ENCODE measurements around the gene MPP4.

GRCh38 chr2:201675454-201675853 lies 23.0 kb downstream of the MPP4 start:
- no peak for TF ChIP-seq CTCF (IDR thresholded peaks at IDR 0.05; ENCODE audit: low read depth, low read length)
- no peak for TF ChIP-seq EZH2phosphoT487 (IDR thresholded peaks at IDR 0.05; ENCODE audit: low read depth)
